Measurements from ENCODE around the gene SKAP2.

SKAP2 gene

GRCh38 chr7:26900251-26900650 lies 35.9 kb upstream of the SKAP2 start:
- no peak for TF ChIP-seq CTCF (IDR thresholded peaks at IDR 0.05)
- Histone ChIP-seq H3K9ac (no peak overlapping the region), H2AFZ (no peak overlapping the region), H3K27ac (no peak overlapping the region), H3K36me3 (ENCODE audit: control insufficient read depth, insufficient read depth, low read length) (no peaks in the 10 kb centered on the region), H3K4me1 (no peaks in the 10 kb centered on the region), H3K9me3 (ENCODE audit: control insufficient read depth, low read length) (no peaks in the 10 kb centered on the region), H3K4me2 (ENCODE audit: low read length) (no peak overlapping the region), H3K4me3 (ENCODE audit: low read depth, low read length) (no peak overlapping the region), H3K79me2 (no peaks in the 10 kb centered on the region), H3K27me3 (ENCODE audit: control insufficient read depth, insufficient read depth, low read length) (no peaks in the 10 kb centered on the region)

GRCh38 chr7:26899519-26899918 lies 35.1 kb upstream of the SKAP2 start:
- Histone ChIP-seq H3K4me3 (ENCODE audit: low read depth, low read length) (no peak overlapping the region), H2AFZ (no peak overlapping the region), H3K27me3 (ENCODE audit: control insufficient read depth, insufficient read depth, low read length) (no peaks in the 10 kb centered on the region), H3K79me2 (no peaks in the 10 kb centered on the region), H3K4me1 (no peaks in the 10 kb centered on the region), H3K27ac (no peak overlapping the region), H3K9ac (no peak overlapping the region), H3K4me2 (ENCODE audit: low read length) (no peak overlapping the region), H3K36me3 (ENCODE audit: control insufficient read depth, insufficient read depth, low read length) (no peaks in the 10 kb centered on the region), H3K9me3 (ENCODE audit: control insufficient read depth, low read length) (no peaks in the 10 kb centered on the region)
- TF ChIP-seq CTCF (IDR thresholded peaks at IDR 0.05) = no peak

GRCh38 chr7:26898891-26899290 lies 34.5 kb upstream of the SKAP2 start:
- no peak overlapping the region for H2AFZ ChIP-seq

GRCh38 chr7:26897928-26898327 lies 33.5 kb upstream of the SKAP2 start:
- Histone ChIP-seq H3K4me3 (ENCODE audit: low read depth, low read length) (no peak overlapping the region), H3K4me2 (ENCODE audit: low read length) (no peak overlapping the region), H3K27me3 (ENCODE audit: control insufficient read depth, insufficient read depth, low read length) (no peaks in the 10 kb centered on the region), H3K36me3 (ENCODE audit: control insufficient read depth, insufficient read depth, low read length) (no peaks in the 10 kb centered on the region), H3K9me3 (ENCODE audit: control insufficient read depth, low read length) (no peaks in the 10 kb centered on the region), H3K9ac (no peak overlapping the region), H2AFZ (no peak overlapping the region), H3K4me1 (no peaks in the 10 kb centered on the region), H3K79me2 (no peaks in the 10 kb centered on the region), H3K27ac (no peak overlapping the region)
- no peak for TF ChIP-seq CTCF (IDR thresholded peaks at IDR 0.05)

More at GRCh38 chr7:26898891-26899290, 34.5 kb upstream of the SKAP2 start:
- Histone ChIP-seq H3K9me3 (ENCODE audit: control insufficient read depth, low read length) (no peaks in the 10 kb centered on the region), H3K4me1 (no peaks in the 10 kb centered on the region), H3K4me2 (ENCODE audit: low read length) (no peak overlapping the region), H3K27ac (no peak overlapping the region), H3K79me2 (no peaks in the 10 kb centered on the region), H3K4me3 (ENCODE audit: low read depth, low read length) (no peak overlapping the region), H3K27me3 (ENCODE audit: control insufficient read depth, insufficient read depth, low read length) (no peaks in the 10 kb centered on the region), H3K9ac (no peak overlapping the region), H3K36me3 (ENCODE audit: control insufficient read depth, insufficient read depth, low read length) (no peaks in the 10 kb centered on the region)
- TF ChIP-seq CTCF (IDR thresholded peaks at IDR 0.05) = no peak

All from parathyroid adenoma (tissue), 2 donors.